D721Med (cell line): ENCODE measurements around the gene RCOR3.
A peak's percentile ranks its signal among the peaks of the same experiment; 100 is the strongest.
"Not testable (repeated sequence)": the region's sequence is repeated elsewhere in the genome, so short reads cannot be mapped to it uniquely, and the experiment has no call there.

ENCODE experiments used
- DNase-seq: peaks from one replicate; pipeline ENCODE4 v3.0.0; 2011; ENCODE audit warnings: low spot score; ENCODE audit not compliant: insufficient read length
- FAIRE-seq: peaks from 2 replicates; lab custom pipeline; 2011; peaks lifted over from hg19 to GRCh38; lab: Jason Lieb, UNC
- CTCF ChIP-seq: IDR thresholded peaks from 2 replicates; pipeline ENCODE4 v1.5.1; 2012; ENCODE audit warnings: mild to moderate bottlenecking, control low read depth; ENCODE audit not compliant: insufficient read depth; ENCODE audit errors: missing control alignments

RCOR3 gene

GRCh38 chr1:211257826-211258225, 1.3 kb upstream of the RCOR3 start:
- DNase-seq (no peak), FAIRE-seq (no peak)
- no peak for TF ChIP-seq CTCF

- no peak for TF ChIP-seq CTCF
- DNase-seq (no peak), FAIRE-seq (peak; percentile 71)
Measured at GRCh38 chr1:211258310-211258755, 833 bp upstream of the RCOR3 start.

- no peak for DNase-seq
- no peak for TF ChIP-seq CTCF
- FAIRE-seq, result no peak
Measured at GRCh38 chr1:211259638-211260126, 516 bp downstream of the RCOR3 start.

GRCh38 chr1:211260141-211261107, 1.3 kb downstream of the RCOR3 start:
- FAIRE-seq, result no peak
- TF ChIP-seq CTCF, result no peak

GRCh38 chr1:211261229-211261628, 2.1 kb downstream of the RCOR3 start:
- no peak for DNase-seq
- FAIRE-seq, result no peak

More at GRCh38 chr1:211260141-211261107, 1.3 kb downstream of the RCOR3 start:
- no peak for DNase-seq

GRCh38 chr1:211263022-211263421, 3.9 kb downstream of the RCOR3 start:
- not testable (repeated sequence) for DNase-seq, FAIRE-seq

More at GRCh38 chr1:211261229-211261628, 2.1 kb downstream of the RCOR3 start:
- TF ChIP-seq CTCF, result no peak

GRCh38 chr1:211267204-211267857, 8.2 kb downstream of the RCOR3 start:
- no peak for TF ChIP-seq CTCF
- DNase-seq (no peak), FAIRE-seq (no peak)
